SK-N-MC (cell line): ENCODE data around the gene ADGRE1.

ENCODE experiments used
- DNase-seq: peaks from one replicate; pipeline ENCODE4 v3.0.0-alpha.2; 2011; ENCODE audit warnings: low read depth, low spot score
- H3K27ac ChIP-seq: fragments of 200-600 bp; sonication (generic); 2 replicates; pipeline ENCODE4 v1.5.1; 2016; ENCODE audit warnings: mixed run types
- H3K36me3 ChIP-seq: fragments of 200-600 bp; sonication (generic); 2 replicates; pipeline ENCODE4 v1.6.1; 2017; ENCODE audit warnings: antibody characterized with exemption, low read length, mixed read lengths; ENCODE audit not compliant: insufficient read depth
- H3K4me3 ChIP-seq: fragments of 200-600 bp; sonication (generic); 2 replicates; pipeline ENCODE4 v1.5.1; 2016
- H3K9ac ChIP-seq: fragments of 200-600 bp; sonication (generic); 2 replicates; pipeline ENCODE4 v1.8.0; 2017; ENCODE audit warnings: mixed run types, mixed read lengths; ENCODE audit not compliant: insufficient read length
- H3K9me3 ChIP-seq: fragments of 200-600 bp; sonication (generic); 2 replicates; pipeline ENCODE4 v1.6.1; 2017; ENCODE audit warnings: low read depth, mild to moderate bottlenecking, antibody characterized with exemption, low read length, moderate library complexity, mixed read lengths
- EZH2 ChIP-seq: fragments of 200-600 bp; sonication (generic); IDR thresholded peaks from one replicate; pipeline ENCODE4 v1.6.1; 2017; ENCODE audit warnings: antibody characterized with exemption
- FOXP2 ChIP-seq: optimal IDR thresholded peaks from 2 replicates; pipeline ENCODE3; 2011; ENCODE audit warnings: mild to moderate bottlenecking, moderate library complexity; ENCODE audit not compliant: insufficient read depth; ENCODE audit errors: extremely low read length, control extremely low read depth
- POLR2AphosphoS5 ChIP-seq: IDR thresholded peaks from 2 replicates; pipeline ENCODE4 v1.6.1; 2012; ENCODE audit warnings: mild to moderate bottlenecking, low read depth, low read length, borderline replicate concordance

The ADGRE1 gene

DNA sequence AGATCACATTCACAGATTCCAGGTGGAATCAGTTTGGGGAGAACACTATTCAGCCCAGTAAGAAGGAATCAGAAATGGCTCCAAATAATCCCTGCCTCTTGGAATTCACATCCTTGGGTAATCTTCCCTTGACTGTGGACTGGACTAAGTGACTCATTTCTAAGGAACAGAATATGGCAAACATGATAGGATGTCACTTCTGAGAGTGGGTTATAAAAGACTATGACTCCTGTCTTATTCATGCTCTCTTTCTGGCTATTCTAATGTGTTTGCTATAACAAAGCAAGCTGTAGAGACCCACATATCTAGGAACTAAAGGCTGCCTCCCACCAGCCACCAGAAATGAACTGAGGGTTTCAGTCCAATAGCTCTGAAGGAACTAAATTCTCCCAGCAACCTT lies 96.1 kb downstream of the ADGRE1 start:
- Histone ChIP-seq H3K4me3 (no peak overlapping the region), H3K9me3 (no peaks in the 10 kb centered on the region), H3K9ac (no peak overlapping the region), H3K36me3 (no peaks in the 10 kb centered on the region), H3K27ac (no peak overlapping the region)
- TF ChIP-seq FOXP2: no peak
- no peak for TF ChIP-seq EZH2
- no peak for TF ChIP-seq POLR2AphosphoS5
- DNase-seq: no peak

DNA sequence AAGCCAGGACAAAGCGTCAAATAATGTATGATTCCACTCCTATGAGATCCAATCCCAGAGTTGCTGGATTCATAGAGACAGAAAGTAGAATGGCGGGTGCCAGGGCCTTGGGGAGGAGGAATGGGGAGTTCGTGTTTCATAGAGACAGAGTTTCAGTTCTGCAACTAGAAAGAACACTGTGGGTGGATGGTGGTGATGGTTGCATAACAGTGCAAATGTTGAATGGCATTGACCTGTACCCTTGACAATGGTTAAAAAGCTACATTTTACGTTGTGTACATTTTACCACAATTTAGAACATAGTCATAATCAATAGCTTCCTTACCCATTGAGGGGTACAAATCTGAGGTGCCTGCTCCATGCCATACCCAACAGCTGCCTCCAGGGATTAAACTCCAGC lies 100.5 kb downstream of the ADGRE1 start:
- Histone ChIP-seq H3K4me3 (no peak overlapping the region), H3K9ac (no peak overlapping the region), H3K9me3 (no peaks in the 10 kb centered on the region), H3K27ac (no peak overlapping the region), H3K36me3 (no peaks in the 10 kb centered on the region)
- no peak for TF ChIP-seq EZH2
- TF ChIP-seq FOXP2: no peak
- TF ChIP-seq POLR2AphosphoS5: no peak
- no peak for DNase-seq

- Histone ChIP-seq H3K9ac (no peak overlapping the region), H3K4me3 (no peak overlapping the region), H3K9me3 (no peaks in the 10 kb centered on the region), H3K27ac (no peak overlapping the region), H3K36me3 (no peaks in the 10 kb centered on the region)
- TF ChIP-seq POLR2AphosphoS5 (no peak), EZH2 (no peak), FOXP2 (no peak)
- no peak for DNase-seq
Measured at GRCh38 chr19:6988257-6988656, 100.9 kb downstream of the ADGRE1 start.
